ENCODE data around the gene TRIP12. TPM values are rescaled to one million over a fixed set of nuclear protein-coding genes. Genes with fewer than 3 reads are reported as not detected.

TRIP12 gene
- total and polyA plus RNA-seq, 2 of the 8 experiments (the other 6 are each of a cell fraction or from before 2014, with no cell fraction given), result 23.1 to 174 TPM

DNA sequence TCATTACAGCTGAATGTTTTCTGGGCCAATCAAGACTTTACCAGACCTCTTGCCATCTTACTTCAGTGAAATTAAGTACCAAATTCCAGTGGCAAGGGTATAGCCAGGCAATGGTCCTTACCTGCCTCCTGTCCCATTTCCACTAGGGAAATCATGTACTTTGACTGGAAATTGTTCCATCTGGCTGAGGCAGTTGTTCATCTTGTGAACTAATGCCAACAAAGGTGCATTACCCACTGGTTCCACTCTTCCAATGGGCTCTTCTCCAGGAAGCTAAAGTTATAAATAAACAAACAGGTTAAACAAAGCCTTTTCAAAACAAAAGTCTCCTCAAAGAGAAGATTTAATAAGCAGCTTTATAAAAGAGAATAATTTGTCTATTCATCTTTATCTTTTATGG lies 126.8 kb downstream of the TRIP12 start (continued):
- TF ChIP-seq SP2 (IDR thresholded peaks at IDR 0.05; ENCODE audit: low read length) (no peak), BRCA1 (IDR thresholded peaks at IDR 0.05; ENCODE audit: low read depth, low read length) (no peak), POLR2AphosphoS5 (IDR thresholded peaks at IDR 0.05; ENCODE audit: low read depth, low read length) (no peak), TEAD4 (IDR thresholded peaks at IDR 0.05; ENCODE audit: low read depth, low read length) (no peak), HDAC6 (IDR thresholded peaks at IDR 0.05; ENCODE audit: low read depth, low read length) (no peak)
